Ascending aorta (tissue), 2 donors: Measurements from ENCODE around the gene KANK2. TPM values are rescaled to one million over a fixed set of nuclear protein-coding genes. Genes with fewer than 3 reads are reported as not detected.

Experiments
- DNase-seq, 2 donors: peaks; one replicate each; pipeline ENCODE4 v3.0.0-alpha.2; 2019; ENCODE audit warnings: low spot score in 2 of 2
- H3K27ac ChIP-seq, 2 donors: fragments of 200-600 bp; sonication (generic); one replicate each; pipeline ENCODE4 v1.5.1; 2016 to 2017; ENCODE audit warnings: mild to moderate bottlenecking in 1 of 2
- H3K27me3 ChIP-seq: fragments of 200-600 bp; sonication (generic); one replicate; pipeline ENCODE4 v1.5.1; 2017
- H3K36me3 ChIP-seq, 2 donors: fragments of 200-600 bp; sonication (generic); one replicate each; pipeline ENCODE4 v1.5.1; 2016
- H3K4me1 ChIP-seq, 2 donors: fragments of 200-600 bp; sonication (generic); one replicate each; pipeline ENCODE4 v1.5.1; 2016 to 2017; ENCODE audit warnings: mild to moderate bottlenecking in 1 of 2
- H3K4me3 ChIP-seq, 2 donors: fragments of 200-600 bp; sonication (generic); one replicate each; pipeline ENCODE4 v1.5.1; 2016 to 2017; ENCODE audit warnings: mild to moderate bottlenecking in 1 of 2
- H3K9me3 ChIP-seq, 2 donors: fragments of 200-600 bp; sonication (generic); one replicate each; pipeline ENCODE4 v1.5.1; 2016
- intact Hi-C: fragments of 100-400 bp; cut with DNase I; formaldehyde crosslinking; loops from one replicate; pipeline ENCODE4 v1.15.1; 2023
- total RNA-seq: library from RNA; depleted of rRNA; stranded (reverse); fragments of >200 nt; gene quantifications from one replicate; pipeline ENCODE4 v1.1.0, GENCODE V29; 2016
- TF ChIP-seq, protein P1 (sequence below), 3 experiments: fragments of 200-600 bp in 2 of 3; fragments of 450-650 bp in 1 of 3; sonication (generic) in 2 of 3; IDR thresholded peaks; one replicate each; pipeline ENCODE4 v1.5.1; 2016 to 2019; ENCODE audit warnings: antibody characterized with exemption in 3 of 3, mild to moderate bottlenecking in 1 of 3, moderate library complexity in 1 of 3

KANK2 gene
- total RNA-seq, 1 donor from 2014 or later = 572 TPM

DNA sequence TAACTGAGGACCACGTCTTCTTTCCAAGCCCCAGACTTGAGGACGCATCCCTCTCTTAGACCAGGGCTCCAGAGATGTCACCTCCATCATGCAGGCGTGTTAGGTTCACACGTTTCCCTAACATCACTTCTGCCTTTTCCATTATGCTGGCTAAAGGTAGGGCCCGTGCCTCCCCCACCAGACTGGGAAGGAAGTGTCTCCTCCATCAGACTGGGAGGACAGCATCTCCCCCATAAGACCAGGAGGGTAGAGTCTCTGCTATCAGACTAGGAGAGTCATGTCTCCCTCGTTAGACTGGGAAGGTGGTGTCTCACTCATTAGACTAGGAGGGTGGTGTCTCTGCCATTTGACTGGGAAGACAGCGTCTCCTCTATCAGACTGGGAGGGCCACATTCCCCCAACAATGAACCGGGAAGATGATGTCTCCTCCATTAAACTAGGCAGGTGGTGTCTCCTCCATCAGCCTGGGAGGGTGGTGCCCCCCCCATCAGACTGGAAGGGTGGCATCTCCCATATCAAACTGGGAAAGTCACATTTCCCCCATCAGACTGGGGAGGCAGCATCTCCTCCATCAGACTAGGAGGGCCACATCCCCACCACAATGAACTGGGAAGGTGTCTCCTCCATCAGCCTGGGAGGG, 23.7 kb downstream of the KANK2 start:
- no peak overlapping the region for H3K4me3 ChIP-seq
- H3K36me3 ChIP-seq = peaks cover 88 to 91% of the 10 kb centered on the region in 2 donors
- no peaks in the 10 kb centered on the region for H3K27me3 ChIP-seq
- no peak for DNase-seq
- TF ChIP-seq, protein P1, sequence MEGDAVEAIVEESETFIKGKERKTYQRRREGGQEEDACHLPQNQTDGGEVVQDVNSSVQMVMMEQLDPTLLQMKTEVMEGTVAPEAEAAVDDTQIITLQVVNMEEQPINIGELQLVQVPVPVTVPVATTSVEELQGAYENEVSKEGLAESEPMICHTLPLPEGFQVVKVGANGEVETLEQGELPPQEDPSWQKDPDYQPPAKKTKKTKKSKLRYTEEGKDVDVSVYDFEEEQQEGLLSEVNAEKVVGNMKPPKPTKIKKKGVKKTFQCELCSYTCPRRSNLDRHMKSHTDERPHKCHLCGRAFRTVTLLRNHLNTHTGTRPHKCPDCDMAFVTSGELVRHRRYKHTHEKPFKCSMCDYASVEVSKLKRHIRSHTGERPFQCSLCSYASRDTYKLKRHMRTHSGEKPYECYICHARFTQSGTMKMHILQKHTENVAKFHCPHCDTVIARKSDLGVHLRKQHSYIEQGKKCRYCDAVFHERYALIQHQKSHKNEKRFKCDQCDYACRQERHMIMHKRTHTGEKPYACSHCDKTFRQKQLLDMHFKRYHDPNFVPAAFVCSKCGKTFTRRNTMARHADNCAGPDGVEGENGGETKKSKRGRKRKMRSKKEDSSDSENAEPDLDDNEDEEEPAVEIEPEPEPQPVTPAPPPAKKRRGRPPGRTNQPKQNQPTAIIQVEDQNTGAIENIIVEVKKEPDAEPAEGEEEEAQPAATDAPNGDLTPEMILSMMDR (IDR thresholded peaks at IDR 0.05) = no peak
- H3K9me3 ChIP-seq = no peaks in the 10 kb centered on the region
- peak overlapping the region; percentile 76 to 82 for H3K27ac ChIP-seq
- peaks cover 3 to 34% of the 10 kb centered on the region in 2 donors for H3K4me1 ChIP-seq
- intact Hi-C loops = no loop called here

DNA sequence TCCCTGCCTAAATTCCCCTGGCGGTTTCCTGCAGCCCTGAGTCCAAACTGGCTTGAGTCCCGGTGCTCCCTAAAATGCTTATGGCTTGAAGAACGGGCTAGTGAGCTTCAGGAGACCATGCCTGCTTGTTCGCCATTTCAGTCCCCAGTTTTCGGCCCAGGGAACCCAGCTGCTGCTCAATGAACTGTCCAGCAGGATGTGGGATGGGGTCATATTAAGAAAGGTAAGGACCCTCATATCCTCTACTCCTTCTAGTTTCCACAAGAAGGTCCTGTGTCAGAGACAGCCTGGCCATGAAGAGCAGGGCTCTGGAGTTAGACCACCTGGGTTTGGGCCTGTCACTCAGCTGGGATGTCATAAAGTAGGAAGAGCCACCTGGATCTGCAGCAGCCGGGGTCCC, 24.8 kb downstream of the KANK2 start:
- H3K4me1 ChIP-seq = peaks cover 5 to 41% of the 10 kb centered on the region in 2 donors
- H3K36me3 ChIP-seq = peaks cover 77 to 89% of the 10 kb centered on the region in 2 donors
- H3K27me3 ChIP-seq = no peaks in the 10 kb centered on the region
- intact Hi-C loops = no loop called here
- H3K27ac ChIP-seq = peak overlapping the region; percentile 76 to 82
- H3K4me3 ChIP-seq = no peak overlapping the region
- TF ChIP-seq, protein P1 (IDR thresholded peaks at IDR 0.05) = no peak
- no peak for DNase-seq
- H3K9me3 ChIP-seq = no peaks in the 10 kb centered on the region

DNA sequence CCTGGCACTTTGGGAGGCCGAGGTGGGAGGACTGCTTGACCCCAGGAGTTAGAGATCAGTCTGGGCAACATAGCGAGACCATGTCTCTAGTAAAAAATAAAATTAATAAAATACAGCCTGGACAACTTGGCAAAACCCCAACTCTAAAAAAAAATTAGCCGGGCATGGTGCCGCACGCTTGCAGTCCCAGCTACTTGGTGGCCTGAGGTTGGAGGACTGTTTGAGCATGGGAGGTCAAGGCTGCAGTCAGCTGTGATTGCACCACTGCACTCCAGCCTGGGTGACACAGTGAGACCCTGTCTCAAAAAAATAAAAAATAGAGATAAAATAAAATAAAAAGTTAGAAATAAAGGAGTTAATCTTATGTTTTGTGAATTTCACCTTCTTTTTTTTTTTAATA, 26.2 kb downstream of the KANK2 start:
- intact Hi-C loops = no loop called here
- H3K4me3 ChIP-seq = no peak overlapping the region
- TF ChIP-seq, protein P1 (IDR thresholded peaks at IDR 0.05) = no peak
- H3K9me3 ChIP-seq = no peaks in the 10 kb centered on the region
- no peak for DNase-seq
- peaks cover 15 to 56% of the 10 kb centered on the region in 2 donors for H3K4me1 ChIP-seq
- H3K27me3 ChIP-seq = no peaks in the 10 kb centered on the region
- peaks cover 72 to 87% of the 10 kb centered on the region in 2 donors for H3K36me3 ChIP-seq
- H3K27ac ChIP-seq = peak overlapping the region; percentile 76 to 82

DNA sequence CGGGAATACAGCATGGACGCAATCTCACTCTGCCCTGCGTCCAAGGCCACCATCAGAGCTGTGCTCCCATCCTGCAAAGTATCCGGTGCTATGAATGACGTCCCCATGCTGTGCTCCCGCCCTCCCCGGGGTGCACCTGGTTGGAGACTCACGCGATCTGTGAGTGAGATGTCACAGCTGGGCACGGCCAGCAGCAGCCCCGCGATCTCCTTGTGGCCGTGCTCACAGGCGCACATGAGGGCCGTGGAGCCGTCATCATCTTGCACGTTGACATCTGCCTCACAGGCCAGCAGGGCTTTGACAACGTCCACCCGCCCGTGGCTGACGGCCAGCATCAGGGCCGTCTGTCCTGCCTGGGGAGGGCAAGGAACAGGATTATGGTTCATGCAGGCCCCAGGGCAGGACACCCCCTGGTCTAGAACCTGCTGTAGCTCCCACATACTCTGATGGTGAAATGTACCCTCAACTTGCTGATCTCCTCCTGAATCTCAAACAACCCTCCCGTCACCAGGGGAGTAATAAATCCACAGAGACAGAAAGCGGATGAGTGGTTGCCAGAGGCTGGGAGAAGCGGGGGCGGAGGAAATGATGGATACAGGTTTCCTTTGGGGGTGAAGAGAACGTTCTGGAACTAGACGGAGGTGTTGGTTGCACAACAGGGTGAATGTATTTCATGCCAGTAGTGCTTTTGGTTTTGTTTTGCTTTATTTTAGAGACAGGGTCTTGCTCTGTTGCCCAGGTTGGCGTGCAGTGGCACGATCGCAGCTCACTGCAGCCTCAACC, 27.3 kb downstream of the KANK2 start:
- no peak for DNase-seq
- peaks cover 25 to 65% of the 10 kb centered on the region in 2 donors for H3K4me1 ChIP-seq

DNA sequence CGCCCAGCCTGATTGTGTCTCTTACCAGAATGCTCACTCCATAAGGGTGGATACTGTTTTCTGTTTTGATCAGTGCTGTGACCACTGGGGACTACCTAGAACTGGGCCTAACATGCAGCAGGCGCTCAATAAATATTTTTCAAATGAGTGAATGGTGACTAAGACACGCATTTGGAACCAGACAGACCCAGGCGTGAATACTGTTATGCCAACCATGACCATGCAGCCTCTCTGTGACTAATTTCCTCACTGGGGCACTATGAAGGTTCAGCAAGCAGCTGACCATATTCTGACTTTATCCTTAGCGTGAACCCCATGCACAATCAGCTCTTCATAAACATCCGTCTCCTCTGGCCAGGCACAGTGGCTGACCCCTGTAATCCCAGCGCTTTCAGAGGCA, 28.8 kb downstream of the KANK2 start:
- peak overlapping the region; percentile 94 for H3K27ac ChIP-seq
- peaks cover 32 to 75% of the 10 kb centered on the region in 2 donors for H3K4me1 ChIP-seq
- peaks cover 49 to 68% of the 10 kb centered on the region in 2 donors for H3K36me3 ChIP-seq

More for the DNA sequence above, 27.3 kb downstream of the KANK2 start:
- TF ChIP-seq, protein P1 (IDR thresholded peaks at IDR 0.05) = no peak
- no peak overlapping the region for H3K4me3 ChIP-seq
- peaks cover 64 to 83% of the 10 kb centered on the region in 2 donors for H3K36me3 ChIP-seq
- H3K27ac ChIP-seq = peak overlapping the region; percentile 76 to 82
- intact Hi-C loops = no loop called here
- H3K27me3 ChIP-seq = no peaks in the 10 kb centered on the region
- no peaks in the 10 kb centered on the region for H3K9me3 ChIP-seq

More for the DNA sequence above, 28.8 kb downstream of the KANK2 start:
- DNase-seq = peak; percentile 39 to 90
- Histone ChIP-seq H3K4me3 (no peak overlapping the region), H3K27me3 (no peaks in the 10 kb centered on the region), H3K9me3 (no peaks in the 10 kb centered on the region)
- TF ChIP-seq, protein P1 (IDR thresholded peaks at IDR 0.05) = no peak
- intact Hi-C loops = loop anchor here (1.0 kb wide), 2 partner anchors 10 to 30 kb away; no protein-coding TSS in a partner anchor
